Fibroblast of villous mesenchyme (primary cell): ENCODE data around the gene KCNQ5. TPM values are rescaled to one million over a fixed set of nuclear protein-coding genes. Genes with fewer than 3 reads are reported as not detected.

ENCODE experiments used
- DNase-seq: peaks from one replicate; pipeline ENCODE4 v3.0.0-alpha.2; 2010; ENCODE audit warnings: low read depth
- H3K4me3 ChIP-seq: 2 replicates; pipeline ENCODE4 v1.5.1; 2011; ENCODE audit warnings: low read depth, mild to moderate bottlenecking, low read length
- total RNA-seq: library from RNA; depleted of rRNA; stranded (reverse); fragments of >200 nt; gene quantifications from 2 replicates; pipeline ENCODE4 v1.2.3, GENCODE V29; 2012
- TF ChIP-seq, protein P1 (sequence below): IDR thresholded peaks from 2 replicates; pipeline ENCODE4 v1.5.1; 2012; ENCODE audit warnings: low read depth, mild to moderate bottlenecking, low read length; ENCODE audit not compliant: insufficient read depth

The KCNQ5 gene
- total RNA-seq, 1 donor, result 0.86 TPM

DNA sequence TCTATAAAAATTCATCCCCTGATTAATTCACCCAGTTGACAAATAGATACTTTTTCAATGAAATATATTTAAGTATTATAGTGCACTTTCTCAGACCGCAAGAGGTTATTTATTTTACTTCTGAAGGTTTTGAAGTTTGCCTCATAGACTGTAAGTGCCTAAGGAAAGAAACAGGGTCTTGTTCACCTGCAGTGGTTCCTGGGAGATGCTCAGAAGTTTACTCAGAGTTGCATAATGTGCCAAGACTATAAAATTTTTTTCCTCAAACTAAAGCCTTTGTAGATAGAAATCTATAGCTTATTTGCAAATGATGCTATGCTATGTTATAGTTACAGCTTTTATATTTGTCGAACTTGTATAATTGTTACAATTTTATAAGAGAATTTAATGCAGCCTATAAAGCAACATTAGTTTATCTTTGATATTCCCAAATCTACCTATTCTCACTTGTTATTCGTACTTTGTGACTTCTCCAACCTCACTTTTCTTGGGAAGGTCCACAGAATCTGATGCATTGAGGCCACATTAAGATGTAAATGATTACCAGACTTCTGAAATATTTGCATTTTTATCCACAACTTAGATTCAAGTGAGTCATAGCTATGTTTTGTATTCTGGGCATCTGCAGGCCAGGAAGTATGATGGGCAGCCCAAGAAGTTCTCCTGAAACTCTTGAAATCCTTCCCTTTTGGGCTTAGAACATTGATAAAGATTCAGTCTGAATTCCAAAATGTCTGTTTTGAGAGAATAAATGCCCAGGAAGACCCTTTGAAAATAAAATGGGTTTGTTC is 35.7 kb downstream of the KCNQ5 start:
- H3K4me3 ChIP-seq, result no peak overlapping the region
- TF ChIP-seq, protein P1, sequence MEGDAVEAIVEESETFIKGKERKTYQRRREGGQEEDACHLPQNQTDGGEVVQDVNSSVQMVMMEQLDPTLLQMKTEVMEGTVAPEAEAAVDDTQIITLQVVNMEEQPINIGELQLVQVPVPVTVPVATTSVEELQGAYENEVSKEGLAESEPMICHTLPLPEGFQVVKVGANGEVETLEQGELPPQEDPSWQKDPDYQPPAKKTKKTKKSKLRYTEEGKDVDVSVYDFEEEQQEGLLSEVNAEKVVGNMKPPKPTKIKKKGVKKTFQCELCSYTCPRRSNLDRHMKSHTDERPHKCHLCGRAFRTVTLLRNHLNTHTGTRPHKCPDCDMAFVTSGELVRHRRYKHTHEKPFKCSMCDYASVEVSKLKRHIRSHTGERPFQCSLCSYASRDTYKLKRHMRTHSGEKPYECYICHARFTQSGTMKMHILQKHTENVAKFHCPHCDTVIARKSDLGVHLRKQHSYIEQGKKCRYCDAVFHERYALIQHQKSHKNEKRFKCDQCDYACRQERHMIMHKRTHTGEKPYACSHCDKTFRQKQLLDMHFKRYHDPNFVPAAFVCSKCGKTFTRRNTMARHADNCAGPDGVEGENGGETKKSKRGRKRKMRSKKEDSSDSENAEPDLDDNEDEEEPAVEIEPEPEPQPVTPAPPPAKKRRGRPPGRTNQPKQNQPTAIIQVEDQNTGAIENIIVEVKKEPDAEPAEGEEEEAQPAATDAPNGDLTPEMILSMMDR, result no peak
- DNase-seq, result no peak

DNA sequence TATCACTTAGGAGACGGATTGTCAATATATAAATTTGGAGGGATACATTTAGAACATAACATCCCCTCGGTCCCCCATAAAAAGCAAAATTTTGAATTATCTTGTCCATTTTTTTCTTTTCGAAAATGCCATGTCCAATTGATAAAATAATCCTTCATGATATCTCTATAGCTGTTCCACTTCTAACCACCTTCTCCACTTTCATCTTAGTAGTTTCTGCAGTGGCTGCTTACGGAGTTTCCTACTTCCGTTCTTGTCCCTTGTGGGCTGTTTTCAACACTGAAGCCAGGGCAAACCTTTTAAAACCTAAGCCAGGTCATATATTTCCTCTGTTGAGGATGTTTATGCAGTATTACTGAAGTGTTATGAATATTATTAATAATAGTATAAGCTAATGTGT is 37.9 kb downstream of the KCNQ5 start:
- no peak for DNase-seq
- H3K4me3 ChIP-seq, result no peak overlapping the region
- TF ChIP-seq, protein P1, result no peak

DNA sequence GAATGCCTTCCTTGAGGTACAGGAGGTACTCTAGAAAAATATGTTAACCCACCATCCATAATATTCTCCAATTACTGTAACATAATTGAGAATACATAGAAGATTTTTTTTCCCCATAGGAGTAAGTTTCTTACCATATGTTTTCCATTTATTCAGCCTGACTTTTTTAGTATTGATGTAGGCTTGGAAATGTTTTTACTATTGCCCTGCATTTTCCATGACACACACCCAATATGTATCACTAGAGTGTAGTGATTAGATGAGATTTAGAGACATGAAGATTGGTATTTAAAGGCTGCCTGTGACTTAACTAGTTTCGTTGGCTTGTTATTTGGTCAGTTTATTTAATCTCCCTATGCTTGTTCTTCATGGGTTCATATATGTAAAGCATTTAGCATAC is 39.5 kb downstream of the KCNQ5 start:
- DNase-seq, result no peak
- no peak overlapping the region for H3K4me3 ChIP-seq
- TF ChIP-seq, protein P1, result no peak

DNA sequence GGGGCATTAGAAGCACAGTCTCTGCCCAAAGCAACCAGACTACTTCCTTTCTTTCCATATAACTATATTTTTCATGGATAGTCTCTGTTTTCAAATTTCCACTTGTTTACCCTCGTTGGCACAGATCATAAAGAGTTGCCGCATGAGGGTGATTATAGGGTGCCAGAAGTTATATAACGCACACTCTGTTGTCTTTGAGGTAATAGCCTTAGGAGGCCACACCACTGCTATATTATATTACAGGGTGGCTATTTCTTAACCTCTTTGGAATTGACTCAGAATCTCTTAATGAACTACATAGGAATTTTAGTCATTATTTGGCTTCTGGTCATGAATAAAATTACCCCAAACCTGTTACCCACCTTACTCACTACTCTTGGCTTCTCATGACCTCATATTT is 43.7 kb downstream of the KCNQ5 start:
- TF ChIP-seq, protein P1, result no peak
- DNase-seq, result no peak
- H3K4me3 ChIP-seq, result no peak overlapping the region

DNA sequence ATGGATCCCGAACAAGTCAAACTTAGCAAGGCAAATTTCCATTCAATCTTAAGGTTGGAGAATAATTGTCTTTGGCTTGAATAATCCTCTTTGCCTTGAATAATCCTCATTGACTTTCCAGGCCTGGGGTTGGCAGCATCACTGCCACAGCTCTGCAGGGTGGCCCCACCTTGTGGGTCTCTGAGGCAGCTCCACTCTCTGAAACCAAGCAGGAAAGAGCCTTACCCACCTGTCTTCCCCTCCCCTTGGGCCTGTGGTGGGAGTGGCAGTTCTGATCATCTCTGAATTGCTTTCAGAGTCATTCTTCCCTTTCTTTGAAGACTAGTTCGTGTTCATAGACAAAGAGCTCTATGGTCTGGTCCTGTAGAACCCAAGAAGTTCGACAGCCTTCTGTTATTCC is 47.5 kb downstream of the KCNQ5 start:
- DNase-seq, result no peak
- no peak overlapping the region for H3K4me3 ChIP-seq
- TF ChIP-seq, protein P1, result no peak

DNA sequence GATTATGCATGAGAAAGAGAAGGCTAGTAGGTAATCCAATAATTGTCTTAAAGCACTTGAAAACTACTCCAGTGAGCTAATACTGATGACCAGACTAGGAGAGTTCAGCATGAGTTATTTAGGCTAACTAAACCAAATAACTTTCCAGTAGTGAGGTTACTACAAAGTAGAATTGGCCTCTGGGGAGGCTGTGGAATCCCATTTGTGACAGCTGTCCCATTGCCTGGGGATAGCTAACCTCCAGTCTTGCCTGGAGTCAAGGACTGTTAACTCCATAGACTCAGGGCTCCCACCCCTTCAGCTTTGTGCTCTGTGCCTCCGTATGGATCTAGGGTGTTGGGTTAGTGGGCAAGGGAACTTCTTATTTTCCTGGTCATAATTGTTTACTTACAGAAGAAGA is 51.0 kb downstream of the KCNQ5 start:
- no peak overlapping the region for H3K4me3 ChIP-seq
- DNase-seq, result no peak
- TF ChIP-seq, protein P1, result no peak

DNA sequence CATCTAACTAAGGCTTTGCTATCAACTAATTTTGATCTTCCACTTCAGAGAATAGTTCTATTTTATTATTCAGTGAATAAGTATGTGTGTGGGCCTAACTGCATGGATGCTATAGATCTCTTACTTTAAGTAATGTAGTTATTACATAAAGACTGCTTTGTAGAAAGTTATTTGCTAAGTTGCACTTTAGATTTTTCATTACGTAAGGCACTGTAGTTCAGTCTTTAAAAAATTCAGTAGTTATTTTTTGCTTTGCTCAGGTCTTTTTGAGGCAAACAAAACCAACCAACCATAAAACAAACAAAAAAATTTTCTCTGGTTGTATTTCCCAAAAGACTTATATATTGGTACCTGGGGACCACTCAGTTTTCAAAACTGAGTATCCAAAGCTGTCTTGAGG is 53.0 kb downstream of the KCNQ5 start:
- TF ChIP-seq, protein P1, result no peak
- H3K4me3 ChIP-seq, result no peak overlapping the region
- DNase-seq, result no peak
